HCT116 (cell line): ENCODE data around the gene DCUN1D5. TPM values are rescaled to one million over a fixed set of nuclear protein-coding genes. Genes with fewer than 3 reads are reported as not detected.

ENCODE experiments used
- ATAC-seq: fragments of 200-7000 bp; cut with Tn5 transposase; 2 replicates; pipeline ENCODE4 v1.9.1; 2020; ENCODE audit warnings: mild to moderate bottlenecking, moderate library complexity
- BruUV-seq: library from RNA; stranded (reverse); fragments of 400-500 nt; replicated peaks from 2 replicates; lab custom pipeline; 2021; lab: Mats Ljungman, UMichigan
- CTCF ChIA-PET: fragments of 300-600 bp; sonication (Branson Sonifier 250); formaldehyde crosslinking; loops from one replicate; lab custom pipeline; 2021; ENCODE audit warnings: antibody characterized with exemption; lab: Charles Lee
- POLR2A ChIA-PET: fragments of 300-600, 350-600 bp; sonication (Branson Sonifier 250); formaldehyde crosslinking; loops from one replicate; lab custom pipeline; 2021; ENCODE audit warnings: antibody characterized with exemption; lab: Charles Lee
- RAD21 ChIA-PET, 2 experiments: fragments of 300-600 bp; sonication (Branson Sonifier 250); formaldehyde crosslinking; loops; one replicate each; lab custom pipeline; 2023; ENCODE audit warnings: low total read pairs in 2 of 2; ENCODE audit not compliant: uncharacterized antibody in 2 of 2, unreplicated experiment in 2 of 2, low non-redundant PET in 1 of 2; lab: Charles Lee
- DNase-seq: peaks from one replicate; pipeline ENCODE4 v3.0.0-alpha.2; 2010; ENCODE audit warnings: low read depth, low spot score
- H2AFZ ChIP-seq: fragments of 200-600 bp; shearing (Covaris generic), sonication (generic); 2 replicates; pipeline ENCODE4 v1.6.1; 2017; ENCODE audit warnings: low read depth, mixed run types, mixed read lengths, antibody characterized with exemption, low read length; ENCODE audit not compliant: poor library complexity, severe bottlenecking
- H3K27ac ChIP-seq: 2 replicates; pipeline ENCODE4 v1.5.1; 2012; ENCODE audit warnings: low read depth, low read length
- H3K27me3 ChIP-seq: fragments of 200-600 bp; sonication (generic); 2 replicates; pipeline ENCODE4 v1.6.1; 2016; ENCODE audit warnings: mixed run types, low read length, mixed read lengths; ENCODE audit not compliant: insufficient read depth
- H3K36me3 ChIP-seq, 2 experiments: fragments of 200-500 bp in 1 of 2; fragments of 200-600 bp in 1 of 2; sonication (Bioruptor generic) in 1 of 2; sonication (generic) in 1 of 2; 2 replicates each; pipeline versions ENCODE4 v1.5.1 to v1.6.1; 2014 to 2016; ENCODE audit warnings: low read length in 2 of 2, inconsistent platforms in 1 of 2, mixed read lengths in 1 of 2, mixed run types in 1 of 2; ENCODE audit not compliant: insufficient read depth in 2 of 2, control insufficient read depth in 1 of 2
- H3K4me1 ChIP-seq, 2 experiments: fragments of 200-600 bp in 1 of 2; sonication (generic) in 1 of 2; 2 replicates each; pipeline versions ENCODE4 v1.5.1 to v1.6.1; 2012 to 2017; ENCODE audit warnings: low read length in 2 of 2, inconsistent platforms in 1 of 2, mild to moderate bottlenecking in 1 of 2, mixed read lengths in 1 of 2, mixed run types in 1 of 2, moderate library complexity in 1 of 2; ENCODE audit not compliant: insufficient read depth in 2 of 2, control insufficient read depth in 1 of 2
- H3K4me2 ChIP-seq: fragments of 200-600 bp; sonication (generic); 2 replicates; pipeline ENCODE4 v1.6.1; 2017; ENCODE audit warnings: mixed run types, low read length, mixed read lengths
- H3K4me3 ChIP-seq, 2 experiments: fragments of 200-600 bp in 1 of 2; sonication (generic) in 1 of 2; replicated peaks in 1 of 2; 2 replicates each; pipeline ENCODE4 v1.5.1; 2011 to 2016; ENCODE audit warnings: low read length in 2 of 2, control low read depth in 1 of 2, low read depth in 1 of 2, mild to moderate bottlenecking in 1 of 2, mixed read lengths in 1 of 2, mixed run types in 1 of 2
- H3K79me2 ChIP-seq: fragments of 200-600 bp; sonication (generic); 2 replicates; pipeline ENCODE4 v1.6.1; 2017; ENCODE audit warnings: mild to moderate bottlenecking, mixed run types, low read length, moderate library complexity, mixed read lengths; ENCODE audit not compliant: insufficient read depth
- H3K9ac ChIP-seq: fragments of 200-600 bp; sonication (generic); 2 replicates; pipeline ENCODE4 v1.6.1; 2016; ENCODE audit warnings: low read length, mixed read lengths
- H3K9me2 ChIP-seq: fragments of 200-600 bp; sonication (generic), shearing (Covaris generic); 2 replicates; pipeline ENCODE4 v1.6.1; 2017; ENCODE audit warnings: mixed run types, mild to moderate bottlenecking, moderate library complexity; ENCODE audit not compliant: insufficient read depth
- H3K9me3 ChIP-seq, 2 experiments: fragments of 200-500 bp in 1 of 2; fragments of 200-600 bp in 1 of 2; sonication (Bioruptor generic) in 1 of 2; sonication (generic) in 1 of 2; 2 replicates each; pipeline ENCODE4 v1.6.1; 2014 to 2017; ENCODE audit warnings: low read length in 2 of 2, mixed read lengths in 2 of 2, inconsistent platforms in 1 of 2, low read depth in 1 of 2, mild to moderate bottlenecking in 1 of 2, mixed run types in 1 of 2, moderate library complexity in 1 of 2; ENCODE audit not compliant: control insufficient read depth in 1 of 2, insufficient read depth in 1 of 2
- H4K20me1 ChIP-seq: fragments of 200-600 bp; sonication (generic), shearing (Covaris generic); 2 replicates; pipeline ENCODE4 v1.6.1; 2017; ENCODE audit warnings: mixed run types, mild to moderate bottlenecking, moderate library complexity; ENCODE audit not compliant: insufficient read depth
- EZH2 ChIP-seq: fragments of 200-600 bp; sonication (generic); IDR thresholded peaks from 2 replicates; pipeline ENCODE4 v1.6.1; 2017; ENCODE audit warnings: antibody characterized with exemption, mixed run types
- POLR2AphosphoS5 ChIP-seq: IDR thresholded peaks from 2 replicates; pipeline ENCODE4 v1.6.1; 2011; ENCODE audit warnings: mild to moderate bottlenecking, low read depth, low read length, moderate library complexity
- TCF7L2 ChIP-seq: IDR thresholded peaks from 2 replicates; pipeline ENCODE4 v1.7.0; 2011; ENCODE audit warnings: borderline replicate concordance, inconsistent platforms; ENCODE audit not compliant: insufficient read depth, insufficient read length; ENCODE audit errors: extremely low read depth
- ZBTB33 ChIP-seq: IDR thresholded peaks from 2 replicates; pipeline ENCODE4 v1.6.1; 2011; ENCODE audit warnings: mild to moderate bottlenecking, low read length, moderate library complexity; ENCODE audit not compliant: insufficient replicate concordance; ENCODE audit errors: extremely low read depth
- intact Hi-C: fragments of 100-400 bp; cut with micrococcal nuclease; formaldehyde crosslinking; loops from 2 replicates; pipeline ENCODE4 v1.10.0; 2022
- total RNA-seq: library from RNA; stranded (reverse); gene quantifications from one replicate; pipeline ENCODE4 v1.2.1, GENCODE V29; 2021; ENCODE audit not compliant: unreplicated experiment

Gene DCUN1D5
- total RNA-seq, 1 experiment from 2014 or later, result 60.1 TPM

- H3K9me2 ChIP-seq, result no peaks in the 10 kb centered on the region
- CTCF ChIA-PET, result interaction anchor here (0.7 kb wide), 1 partner anchor 15 kb away, joined by 3 read pairs; no protein-coding TSS in a partner anchor
Observed at GRCh38 chr11:103051151-103051801, 40.7 kb downstream of the DCUN1D5 start.

More at GRCh38 chr11:103051151-103051801, 40.7 kb downstream of the DCUN1D5 start:
- Histone ChIP-seq H3K9me3 (no peaks in the 10 kb centered on the region), H2AFZ (no peak overlapping the region), H3K27me3 (no peaks in the 10 kb centered on the region), H3K79me2 (no peaks in the 10 kb centered on the region), H3K27ac (no peak overlapping the region), H3K36me3 (no peaks in the 10 kb centered on the region), H3K4me2 (no peak overlapping the region), H3K9ac (no peak overlapping the region), H3K4me1 (no peaks in the 10 kb centered on the region), H3K4me3 (no peak overlapping the region), H4K20me1 (no peaks in the 10 kb centered on the region)
- POLR2A ChIA-PET, result no interaction called here
- RAD21 ChIA-PET, result no interaction called here
- BruUV-seq, result no TSS peak
- no peak for ATAC-seq
- intact Hi-C loops, result loop anchor here (10.0 kb wide), 2 partner anchors 136 to 246 kb away; no protein-coding TSS in a partner anchor
- DNase-seq, result no peak
- no peak for TF ChIP-seq TCF7L2
- TF ChIP-seq POLR2AphosphoS5, result no peak
- TF ChIP-seq ZBTB33, result no peak
- no peak for TF ChIP-seq EZH2
